Adrenal gland (tissue), 5 donors: ENCODE data around the gene PSMG3.

Source experiments
- POLR2A ChIP-seq, 2 donors: fragments of 450-650 bp; IDR thresholded peaks; one replicate each; pipeline ENCODE4 v1.6.1; 2017; ENCODE audit warnings: antibody characterized with exemption in 2 of 2, mild to moderate bottlenecking in 2 of 2, moderate library complexity in 1 of 2
- TF ChIP-seq, protein P1 (sequence below), 6 experiments: fragments of 450-650 bp in 4 of 6; fragments of 200-600 bp in 2 of 6; sonication (generic) in 1 of 6; IDR thresholded peaks; 1 replicate in 5 of 6; 2 replicates in 1 of 6; pipeline versions ENCODE4 v1.5.1 to v1.8.0; 2016 to 2021; ENCODE audit warnings: antibody characterized with exemption in 6 of 6, mild to moderate bottlenecking in 2 of 6, moderate library complexity in 1 of 6
- donor health status: DM: no; HTN: no; CAD: no.

DNA sequence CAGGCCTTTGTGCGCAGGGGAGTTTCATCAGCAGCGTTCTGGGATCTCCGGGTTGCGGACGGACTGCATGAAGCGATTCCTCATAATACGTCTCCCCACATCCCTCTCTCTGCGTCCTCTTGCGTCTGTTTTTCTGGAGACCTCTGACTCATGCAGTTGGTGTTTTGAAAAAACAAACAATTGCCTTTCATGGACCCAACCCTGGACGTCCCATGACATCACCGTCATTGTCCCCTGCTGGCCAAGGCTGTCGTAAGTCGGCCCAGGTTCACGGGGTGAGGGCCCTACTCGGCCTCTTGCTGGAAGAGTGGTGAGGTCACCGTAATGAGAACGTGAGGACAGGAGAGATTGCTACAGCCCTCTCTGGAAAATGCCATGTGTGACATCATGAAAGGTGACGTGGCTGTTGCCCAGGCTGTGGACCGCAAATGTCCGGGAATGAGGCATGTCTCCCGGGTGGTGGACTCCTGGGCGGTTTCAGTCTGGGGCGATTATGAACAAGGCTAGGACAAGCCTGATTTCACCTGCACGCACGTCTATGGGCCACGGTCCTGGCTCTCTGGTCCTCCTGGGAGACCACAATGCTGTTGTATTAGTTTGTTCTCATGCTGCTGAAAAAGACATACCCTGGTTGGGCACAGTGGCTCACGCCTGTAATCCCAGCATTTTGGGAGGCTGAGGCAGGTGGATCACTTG is 49.1 kb downstream of the PSMG3 start:
- TF ChIP-seq, protein P1, sequence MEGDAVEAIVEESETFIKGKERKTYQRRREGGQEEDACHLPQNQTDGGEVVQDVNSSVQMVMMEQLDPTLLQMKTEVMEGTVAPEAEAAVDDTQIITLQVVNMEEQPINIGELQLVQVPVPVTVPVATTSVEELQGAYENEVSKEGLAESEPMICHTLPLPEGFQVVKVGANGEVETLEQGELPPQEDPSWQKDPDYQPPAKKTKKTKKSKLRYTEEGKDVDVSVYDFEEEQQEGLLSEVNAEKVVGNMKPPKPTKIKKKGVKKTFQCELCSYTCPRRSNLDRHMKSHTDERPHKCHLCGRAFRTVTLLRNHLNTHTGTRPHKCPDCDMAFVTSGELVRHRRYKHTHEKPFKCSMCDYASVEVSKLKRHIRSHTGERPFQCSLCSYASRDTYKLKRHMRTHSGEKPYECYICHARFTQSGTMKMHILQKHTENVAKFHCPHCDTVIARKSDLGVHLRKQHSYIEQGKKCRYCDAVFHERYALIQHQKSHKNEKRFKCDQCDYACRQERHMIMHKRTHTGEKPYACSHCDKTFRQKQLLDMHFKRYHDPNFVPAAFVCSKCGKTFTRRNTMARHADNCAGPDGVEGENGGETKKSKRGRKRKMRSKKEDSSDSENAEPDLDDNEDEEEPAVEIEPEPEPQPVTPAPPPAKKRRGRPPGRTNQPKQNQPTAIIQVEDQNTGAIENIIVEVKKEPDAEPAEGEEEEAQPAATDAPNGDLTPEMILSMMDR (IDR thresholded peaks at IDR 0.05) = no peak
- no peak for TF ChIP-seq POLR2A (IDR thresholded peaks at IDR 0.05)
